Endothelial cell of umbilical vein (primary cell): ENCODE data around the gene KRT77. TPM values are rescaled to one million over a fixed set of nuclear protein-coding genes. Genes with fewer than 3 reads are reported as not detected.

Experiments used
- BruUV-seq: library from RNA; stranded (reverse); fragments of 400-500 nt; replicated peaks from 2 replicates; lab custom pipeline; 2021; lab: Mats Ljungman, UMichigan
- CTCF ChIA-PET: fragments of 300-600, 350-600 bp; sonication (Branson Sonifier 250); formaldehyde crosslinking; loops from one replicate; lab custom pipeline; 2021; ENCODE audit warnings: antibody characterized with exemption, inconsistent platforms; lab: Charles Lee
- POLR2A ChIA-PET: fragments of 300-600, 350-600 bp; sonication (Branson Sonifier 250); formaldehyde crosslinking; loops from one replicate; lab custom pipeline; 2021; ENCODE audit warnings: antibody characterized with exemption, inconsistent platforms; lab: Charles Lee
- DNase-seq: peaks from one replicate; pipeline ENCODE4 v3.0.0-alpha.2; 2011; ENCODE audit warnings: low read depth, low spot score
- FAIRE-seq: peaks from 2 replicates; lab custom pipeline; 2011; peaks lifted over from hg19 to GRCh38; lab: Jason Lieb, UNC
- H2AFZ ChIP-seq: 2 replicates; pipeline ENCODE4 v1.6.0; 2012; ENCODE audit warnings: low read depth, low read length, control low read depth, inconsistent platforms
- H3K27ac ChIP-seq: 2 replicates; pipeline ENCODE4 v1.5.1; 2011; ENCODE audit warnings: low read depth, mild to moderate bottlenecking, control low read depth, low read length, moderate library complexity; ENCODE audit not compliant: insufficient read depth
- H3K27me3 ChIP-seq, 2 experiments: 2 replicates each; pipeline versions ENCODE4 v1.6.0 to v1.6.1; 2011; ENCODE audit warnings: low read length in 2 of 2, mixed read lengths in 1 of 2; ENCODE audit not compliant: control insufficient read depth in 2 of 2, insufficient read depth in 2 of 2
- H3K36me3 ChIP-seq, 2 experiments: 2 replicates in 1 of 2; 3 replicates in 1 of 2; pipeline ENCODE4 v1.5.1; 2011; ENCODE audit warnings: low read length in 2 of 2, mild to moderate bottlenecking in 1 of 2, moderate library complexity in 1 of 2; ENCODE audit not compliant: control insufficient read depth in 2 of 2, insufficient read depth in 2 of 2; ENCODE audit errors: extremely low read depth in 1 of 2
- H3K4me1 ChIP-seq: 3 replicates; pipeline ENCODE4 v1.5.1; 2011; ENCODE audit warnings: mild to moderate bottlenecking, low read length; ENCODE audit not compliant: control insufficient read depth, insufficient read depth; ENCODE audit errors: extremely low read depth
- H3K4me2 ChIP-seq: 2 replicates; pipeline ENCODE4 v1.6.1; 2011; ENCODE audit warnings: low read length, control low read depth, mixed read lengths; ENCODE audit not compliant: insufficient read depth
- H3K4me3 ChIP-seq, 3 experiments: fragments of 200-600 bp in 1 of 3; sonication (generic), shearing (Covaris generic) in 1 of 3; replicated peaks in 1 of 3; 2 replicates each; pipeline ENCODE4 v1.5.1; 2011 to 2016; ENCODE audit warnings: control low read depth in 3 of 3, low read length in 3 of 3, mild to moderate bottlenecking in 2 of 3, inconsistent platforms in 1 of 3, low read depth in 1 of 3, moderate library complexity in 1 of 3; ENCODE audit not compliant: insufficient read depth in 1 of 3
- H3K79me2 ChIP-seq: 2 replicates; pipeline ENCODE4 v1.6.0; 2012; ENCODE audit warnings: low read length, inconsistent platforms; ENCODE audit not compliant: control insufficient read depth, insufficient read depth
- H3K9ac ChIP-seq: replicated peaks from 2 replicates; pipeline ENCODE3; 2011; ENCODE audit warnings: low read length, control low read depth; ENCODE audit not compliant: insufficient read depth; ENCODE audit errors: extremely low read depth
- H3K9me1 ChIP-seq: replicated peaks from 3 replicates; pipeline ENCODE4 v1.6.0; 2011; ENCODE audit warnings: mild to moderate bottlenecking, low read length; ENCODE audit not compliant: control insufficient read depth, insufficient read depth; ENCODE audit errors: extremely low read depth
- H3K9me3 ChIP-seq: replicated peaks from 2 replicates; pipeline ENCODE4 v1.5.1; 2012; ENCODE audit warnings: low read length, inconsistent platforms; ENCODE audit not compliant: control insufficient read depth, insufficient read depth
- H4K20me1 ChIP-seq: replicated peaks from 2 replicates; pipeline ENCODE3; 2011; ENCODE audit warnings: mild to moderate bottlenecking, low read length; ENCODE audit not compliant: control insufficient read depth, insufficient read depth; ENCODE audit errors: extremely low read depth
- CTCF ChIP-seq, 2 donors: IDR thresholded peaks; 1 replicate in 1 of 2; 2 replicates in 1 of 2; pipeline ENCODE4 v1.5.1; 2011; ENCODE audit warnings: low read length in 2 of 2, mild to moderate bottlenecking in 2 of 2, moderate library complexity in 2 of 2, control low read depth in 1 of 2, inconsistent platforms in 1 of 2, low read depth in 1 of 2; ENCODE audit not compliant: insufficient read depth in 1 of 2; ENCODE audit errors: extremely low read depth in 1 of 2
- EZH2 ChIP-seq: IDR thresholded peaks from 2 replicates; pipeline ENCODE4 v1.6.1; 2012; ENCODE audit warnings: borderline replicate concordance, low read depth, mild to moderate bottlenecking, moderate library complexity, low read length, inconsistent platforms; ENCODE audit not compliant: severe bottlenecking
- FOS ChIP-seq: IDR thresholded peaks from 2 replicates; pipeline ENCODE4 v1.6.1; 2011; ENCODE audit warnings: mild to moderate bottlenecking, low read length, moderate library complexity, borderline replicate concordance; ENCODE audit not compliant: insufficient read depth
- GATA2 ChIP-seq: IDR thresholded peaks from 2 replicates; pipeline ENCODE4 v1.7.0; 2011; ENCODE audit warnings: low read depth, mild to moderate bottlenecking, moderate library complexity, mixed read lengths, low read length; ENCODE audit not compliant: insufficient read length, insufficient read depth
- JUN ChIP-seq: IDR thresholded peaks from 2 replicates; pipeline ENCODE4 v1.6.1; 2011; ENCODE audit warnings: borderline replicate concordance, low read depth; ENCODE audit not compliant: insufficient read length, insufficient read depth
- MAX ChIP-seq: IDR thresholded peaks from 2 replicates; pipeline ENCODE4 v1.6.1; 2011; ENCODE audit not compliant: insufficient read depth, insufficient read length
- MYC ChIP-seq: IDR thresholded peaks from one replicate; pipeline ENCODE4 v1.6.1; 2011; ENCODE audit warnings: mild to moderate bottlenecking, low read depth, low read length
- POLR2A ChIP-seq: IDR thresholded peaks from 2 replicates; pipeline ENCODE4 v1.6.1; 2012; ENCODE audit warnings: low read depth, mild to moderate bottlenecking, control low read depth, low read length
- POLR2AphosphoS5 ChIP-seq: IDR thresholded peaks from 2 replicates; pipeline ENCODE4 v1.6.1; 2012; ENCODE audit warnings: low read depth, mild to moderate bottlenecking, control low read depth, low read length, moderate library complexity; ENCODE audit not compliant: insufficient read depth
- dilution Hi-C: fragments of 300-500 bp; cut with MboI; formaldehyde crosslinking; loops from one replicate; pipeline ENCODE4 v1.15.0; 2019; ENCODE audit warnings: low sequenced_read_pairs; ENCODE audit not compliant: extremely low pct_ligation_motif_present
- intact Hi-C: fragments of 100-400 bp; cut with micrococcal nuclease; formaldehyde crosslinking; loops from one replicate; pipeline ENCODE4 v1.10.0; 2022
- polyA plus RNA-seq, 4 experiments: library from polyadenylated mRNA; depleted of rRNA in 3 of 4; stranded (reverse) in 3 of 4; unstranded in 1 of 4; fragments of >200 nt; gene quantifications; 2 replicates each; pipeline versions ENCODE4 v1.2.1 to v1.2.3, GENCODE V29; 2011 to 2012; ENCODE audit warnings: missing spikeins in 1 of 4
- total RNA-seq: library from RNA; stranded (reverse); gene quantifications from 2 replicates; pipeline ENCODE4 v1.2.3, GENCODE V29; 2021

The KRT77 gene
- total and polyA plus RNA-seq, 2 donors (not counting 3 experiments of a cell fraction or from before 2014, with no cell fraction given), result not detected

GRCh38 chr12:52659395-52659794 lies 43.9 kb downstream of the KRT77 start:
- intact Hi-C loops, result no loop called here
- H3K4me1 ChIP-seq, result no peaks in the 10 kb centered on the region
- dilution Hi-C loops, result no loop called here
- H3K4me3 ChIP-seq, result no peak overlapping the region
- BruUV-seq, result no TSS peak
- POLR2A ChIA-PET, result no interaction called here
- CTCF ChIA-PET, result interaction anchor here (1.0 to 1.4 kb wide), 2 partner anchors 17 to 221 kb away, joined by 3 to 4 read pairs; no protein-coding TSS in a partner anchor
- DNase-seq (no peak), FAIRE-seq (no peak)
- no peaks in the 10 kb centered on the region for H3K36me3 ChIP-seq
- no peak overlapping the region for H3K4me2 ChIP-seq
- H3K27ac ChIP-seq, result no peak overlapping the region
- H3K9me1 ChIP-seq, result no peaks in the 10 kb centered on the region
- H3K27me3 ChIP-seq, result peaks cover 0 to 1% of the 10 kb centered on the region in 2 experiments
- no peak overlapping the region for H3K9ac ChIP-seq
- H2AFZ ChIP-seq, result no peak overlapping the region
- H4K20me1 ChIP-seq, result no peaks in the 10 kb centered on the region
- H3K79me2 ChIP-seq, result no peaks in the 10 kb centered on the region
- no peak for TF ChIP-seq CTCF (IDR thresholded peaks at IDR 0.05; ENCODE audit: extremely low read depth in 1 of 2, insufficient read depth in 1 of 2, low read depth in 1 of 2, low read length in 2 of 2)
- no peak for TF ChIP-seq MAX
- TF ChIP-seq JUN, result no peak
- no peak for TF ChIP-seq MYC
- TF ChIP-seq GATA2, result no peak
- no peaks in the 10 kb centered on the region for H3K9me3 ChIP-seq

- POLR2A ChIA-PET, result no interaction called here
- Histone ChIP-seq H2AFZ (no peak overlapping the region), H4K20me1 (no peaks in the 10 kb centered on the region), H3K9me3 (no peaks in the 10 kb centered on the region), H3K4me1 (no peaks in the 10 kb centered on the region), H3K27ac (no peak overlapping the region), H3K36me3 (no peaks in the 10 kb centered on the region), H3K9ac (no peak overlapping the region), H3K4me3 (no peak overlapping the region), H3K9me1 (no peaks in the 10 kb centered on the region), H3K4me2 (no peak overlapping the region), H3K27me3 (peaks cover 1 to 3% of the 10 kb centered on the region in 2 experiments), H3K79me2 (no peaks in the 10 kb centered on the region)
- DNase-seq (no peak), FAIRE-seq (no peak)
- dilution Hi-C loops, result no loop called here
- no peak for TF ChIP-seq POLR2AphosphoS5
- TF ChIP-seq JUN, result no peak
- TF ChIP-seq CTCF (IDR thresholded peaks at IDR 0.05; ENCODE audit: extremely low read depth in 1 of 2, insufficient read depth in 1 of 2, low read depth in 1 of 2, low read length in 2 of 2), result no peak
- no peak for TF ChIP-seq MAX
- TF ChIP-seq GATA2, result no peak
- no peak for TF ChIP-seq EZH2
- no peak for TF ChIP-seq FOS
- no peak for TF ChIP-seq POLR2A
- no peak for TF ChIP-seq MYC
- intact Hi-C loops, result no loop called here
- BruUV-seq, result no TSS peak
- CTCF ChIA-PET, result interaction anchor here (1.1 to 1.9 kb wide), 2 partner anchors 17 to 25 kb away, joined by 3 to 5 read pairs; no protein-coding TSS in a partner anchor
These were observed 45.1 kb downstream of the KRT77 start for GRCh38 chr12:52658196-52658595.
